SK-N-SH (cell line): ENCODE results near the gene GNB1L. TPM values are rescaled to one million over a fixed set of nuclear protein-coding genes. Genes with fewer than 3 reads are reported as not detected.
A peak's percentile ranks its signal among the peaks of the same experiment; 100 is the strongest.

Experiments used
- CTCF ChIA-PET: fragments of 300-600, 350-600 bp; formaldehyde crosslinking; extraction: SDS; loops from one replicate; lab custom pipeline; 2021; lab: Yijun Ruan, JAX
- POLR2A ChIA-PET: fragments of 350-600 bp; sonication (Branson Sonifier 250); formaldehyde crosslinking; extraction: SDS; loops from one replicate; lab custom pipeline; 2020; ENCODE audit warnings: antibody characterized with exemption, inconsistent platforms; lab: Yijun Ruan, JAX
- DNase-seq: peaks from one replicate; pipeline ENCODE4 v3.0.0; 2012
- H2AFZ ChIP-seq: fragments of 200-600 bp; sonication (generic); 2 replicates; pipeline ENCODE4 v1.8.1; 2016; ENCODE audit warnings: antibody characterized with exemption, mild to moderate bottlenecking, low read depth
- H3F3A ChIP-seq: fragments of 200-600 bp; sonication (generic); replicated peaks from 2 replicates; pipeline ENCODE3; 2016; ENCODE audit warnings: antibody characterized with exemption, mild to moderate bottlenecking; ENCODE audit not compliant: insufficient read depth
- H3K27ac ChIP-seq, 2 experiments: fragments of 200-500 bp in 1 of 2; fragments of 200-600 bp in 1 of 2; sonication (Bioruptor generic) in 1 of 2; sonication (generic), shearing (Covaris generic) in 1 of 2; 2 replicates each; pipeline versions ENCODE4 v1.5.1 to v1.6.1; 2014 to 2016; ENCODE audit warnings: low read depth in 2 of 2, inconsistent platforms in 1 of 2, low read length in 1 of 2, mild to moderate bottlenecking in 1 of 2, mixed read lengths in 1 of 2
- H3K27me3 ChIP-seq: fragments of 200-600 bp; sonication (generic), shearing (Covaris generic); 2 replicates; pipeline ENCODE4 v1.6.1; 2016; ENCODE audit warnings: mixed run types; ENCODE audit not compliant: insufficient read depth
- H3K36me3 ChIP-seq, 2 experiments: fragments of 200-500 bp in 1 of 2; fragments of 200-600 bp in 1 of 2; sonication (Bioruptor generic) in 1 of 2; sonication (generic) in 1 of 2; replicated peaks in 1 of 2; 2 replicates each; pipeline versions ENCODE3 to v1.5.1; 2014 to 2016; ENCODE audit warnings: low read length in 1 of 2, mild to moderate bottlenecking in 1 of 2; ENCODE audit not compliant: insufficient read depth in 2 of 2, control insufficient read depth in 1 of 2
- H3K4me1 ChIP-seq, 2 experiments: fragments of 200-500 bp in 1 of 2; fragments of 200-600 bp in 1 of 2; sonication (Bioruptor generic) in 1 of 2; sonication (generic), shearing (Covaris generic) in 1 of 2; 2 replicates each; pipeline versions ENCODE4 v1.5.1 to v1.6.1; 2014 to 2016; ENCODE audit warnings: low read depth in 1 of 2, low read length in 1 of 2, mixed run types in 1 of 2; ENCODE audit not compliant: insufficient read depth in 2 of 2, control insufficient read depth in 1 of 2
- H3K4me2 ChIP-seq: fragments of 200-600 bp; sonication (generic), shearing (Covaris generic); 2 replicates; pipeline ENCODE4 v1.6.1; 2017; ENCODE audit warnings: mixed run types
- H3K4me3 ChIP-seq, 2 experiments: fragments of 200-500 bp in 1 of 2; fragments of 200-600 bp in 1 of 2; sonication (Bioruptor generic) in 1 of 2; sonication (generic), shearing (Covaris generic) in 1 of 2; 2 replicates each; pipeline versions ENCODE4 v1.5.1 to v1.8.1; 2014 to 2016; ENCODE audit warnings: low read depth in 2 of 2, inconsistent platforms in 1 of 2, low read length in 1 of 2, mild to moderate bottlenecking in 1 of 2, mixed read lengths in 1 of 2, moderate library complexity in 1 of 2
- H3K79me2 ChIP-seq: fragments of 200-600 bp; sonication (generic); 2 replicates; pipeline ENCODE4 v1.8.1; 2017; ENCODE audit warnings: mild to moderate bottlenecking; ENCODE audit not compliant: insufficient read depth
- H3K9ac ChIP-seq: fragments of 200-600 bp; sonication (generic); 2 replicates; pipeline ENCODE4 v1.6.1; 2017; ENCODE audit warnings: mixed run types
- H3K9me2 ChIP-seq: fragments of 200-600 bp; sonication (generic); 2 replicates; pipeline ENCODE4 v1.6.1; 2017; ENCODE audit warnings: mixed run types
- H3K9me3 ChIP-seq: fragments of 200-600 bp; sonication (generic); 2 replicates; pipeline ENCODE4 v1.6.1; 2017; ENCODE audit warnings: mixed run types, mild to moderate bottlenecking, moderate library complexity
- H4K20me1 ChIP-seq: fragments of 200-600 bp; sonication (generic); 2 replicates; pipeline ENCODE4 v1.6.1; 2017; ENCODE audit warnings: mild to moderate bottlenecking, mixed run types; ENCODE audit not compliant: insufficient read depth
- CHD2 ChIP-seq: fragments of 150-350 bp; IDR thresholded peaks from 2 replicates; pipeline ENCODE4 v1.6.1; 2018; ENCODE audit warnings: low read length; ENCODE audit not compliant: partially characterized antibody
- ELF1 ChIP-seq: IDR thresholded peaks from 2 replicates; pipeline ENCODE4 v1.4.0; 2012
- EP300 ChIP-seq, 2 experiments: IDR thresholded peaks; 2 replicates each; pipeline versions ENCODE4 v1.4.0 to v1.6.1; 2012; ENCODE audit warnings: borderline replicate concordance in 1 of 2, low read depth in 1 of 2, low read length in 1 of 2
- FOXJ3 ChIP-seq: sonication (generic); formaldehyde crosslinking; IDR thresholded peaks from 2 replicates; pipeline ENCODE4 v1.5.1; 2020; ENCODE audit warnings: mild to moderate bottlenecking, missing genetic modification reagents
- GATA2 ChIP-seq: sonication (generic); formaldehyde crosslinking; IDR thresholded peaks from 2 replicates; pipeline ENCODE4 v1.5.0; 2020; ENCODE audit warnings: mild to moderate bottlenecking, missing genetic modification reagents
- IRF3 ChIP-seq: fragments of 150-350 bp; IDR thresholded peaks from 2 replicates; pipeline ENCODE4 v1.6.1; 2016; ENCODE audit warnings: mild to moderate bottlenecking, low read depth, low read length
- JUND ChIP-seq: IDR thresholded peaks from 2 replicates; pipeline ENCODE4 v1.4.0; 2012
- MAX ChIP-seq: IDR thresholded peaks from 2 replicates; pipeline ENCODE4 v1.4.0; 2012; ENCODE audit warnings: low read depth
- MEF2A ChIP-seq: IDR thresholded peaks from 2 replicates; pipeline ENCODE4 v1.4.0; 2012; ENCODE audit warnings: low read depth, borderline replicate concordance
- MXI1 ChIP-seq: IDR thresholded peaks from 2 replicates; pipeline ENCODE4 v1.6.1; 2012; ENCODE audit warnings: mild to moderate bottlenecking, low read depth, low read length, improper control_type of control experiment
- NFIC ChIP-seq: IDR thresholded peaks from 2 replicates; pipeline ENCODE4 v1.4.0; 2012; ENCODE audit warnings: borderline replicate concordance
- RAD21 ChIP-seq: IDR thresholded peaks from 2 replicates; pipeline ENCODE4 v1.6.1; 2012; ENCODE audit warnings: mild to moderate bottlenecking, low read length
- RCOR1 ChIP-seq: fragments of 150-350 bp; IDR thresholded peaks from 2 replicates; pipeline ENCODE4 v1.6.1; 2017; ENCODE audit warnings: antibody characterized with exemption, low read length
- RFX5 ChIP-seq: IDR thresholded peaks from 2 replicates; pipeline ENCODE4 v1.6.1; 2012; ENCODE audit warnings: mild to moderate bottlenecking, improper control_type of control experiment, low read length
- RXRA ChIP-seq: IDR thresholded peaks from 2 replicates; pipeline ENCODE4 v1.4.0; 2012; ENCODE audit warnings: low read depth, mild to moderate bottlenecking, borderline replicate concordance
- SIN3A ChIP-seq: IDR thresholded peaks from 2 replicates; pipeline ENCODE4 v1.6.1; 2012; ENCODE audit warnings: low read depth, mild to moderate bottlenecking, low read length, moderate library complexity, borderline replicate concordance
- TCF12 ChIP-seq: IDR thresholded peaks from 2 replicates; pipeline ENCODE4 v1.4.0; 2012
- TEAD4 ChIP-seq: IDR thresholded peaks from 2 replicates; pipeline ENCODE4 v1.4.0; 2012; ENCODE audit warnings: mild to moderate bottlenecking, borderline replicate concordance; ENCODE audit not compliant: insufficient read depth
- USF1 ChIP-seq: IDR thresholded peaks from 2 replicates; pipeline ENCODE4 v1.4.0; 2012; ENCODE audit warnings: low read depth, borderline replicate concordance
- USF2 ChIP-seq: fragments of 150-350 bp; IDR thresholded peaks from 2 replicates; pipeline ENCODE4 v1.6.1; 2017; ENCODE audit warnings: antibody characterized with exemption, low read length, low read depth, borderline replicate concordance
- YY1 ChIP-seq: IDR thresholded peaks from 2 replicates; pipeline ENCODE4 v1.4.0; 2012; ENCODE audit warnings: low read depth, mild to moderate bottlenecking
- ZBTB33 ChIP-seq: IDR thresholded peaks from 2 replicates; pipeline ENCODE4 v1.4.0; 2012; ENCODE audit warnings: low read depth, borderline replicate concordance
- WGBS: methylation state at CpG from one replicate; pipeline ENCODE4 v1.1.6; 2017; ENCODE audit warnings: low lambda C conversion rate; 5-methylcytosine and 5-hydroxymethylcytosine counted together
- polyA plus RNA-seq, 3 experiments: library from polyadenylated mRNA; depleted of rRNA; stranded (reverse); fragments of >200 nt; gene quantifications; 2 replicates each; pipeline ENCODE4 v1.2.3, GENCODE V29; 2012

GNB1L gene
- polyA plus RNA-seq, 1 of the 3 experiments (the other 2 are of a cell fraction), result 5.9 TPM

- H3K27ac ChIP-seq, result no peak overlapping the region
- no peaks in the 10 kb centered on the region for H4K20me1 ChIP-seq
- no peak overlapping the region for H3K9ac ChIP-seq
- no peaks in the 10 kb centered on the region for H3K27me3 ChIP-seq
- no peaks in the 10 kb centered on the region for H3K9me2 ChIP-seq
- H3K9me3 ChIP-seq, result no peaks in the 10 kb centered on the region
- no peak overlapping the region for H3K4me2 ChIP-seq
- no peak for DNase-seq
- no peak overlapping the region for H2AFZ ChIP-seq
- H3F3A ChIP-seq, result no peaks in the 10 kb centered on the region
- ChIA-PET POLR2A (no interaction called here), CTCF (interaction anchor here (0.8 to 1.4 kb wide), 2 partner anchors 42 to 93 kb away, joined by 3 read pairs; no protein-coding TSS in a partner anchor)
- TF ChIP-seq MXI1 (no peak), MEF2A (no peak), FOXJ3 (CRISPR knock-in tag) (no peak), RXRA (no peak), USF1 (no peak), ELF1 (no peak), ZBTB33 (no peak), RFX5 (no peak), RCOR1 (no peak), IRF3 (no peak), CHD2 (no peak)
- 87% methylated on average over 3 of the region's 9 CpGs for WGBS
- H3K4me1 ChIP-seq, result peaks cover 0 to 32% of the 10 kb centered on the region in 2 experiments; a peak in 1 of 4 replicates
- H3K36me3 ChIP-seq, result no peaks in the 10 kb centered on the region
- no peak overlapping the region for H3K4me3 ChIP-seq
- no peaks in the 10 kb centered on the region for H3K79me2 ChIP-seq
Observed at GRCh38 chr22:19823902-19824211, 30.8 kb downstream of the GNB1L start.

- WGBS, result 92% methylated on average over 6 of the region's 11 CpGs
- H3K27me3 ChIP-seq, result no peaks in the 10 kb centered on the region
- no peaks in the 10 kb centered on the region for H3F3A ChIP-seq
- H3K27ac ChIP-seq, result no peak overlapping the region
- CTCF ChIA-PET, result interaction anchor here (0.8 to 1.4 kb wide), 2 partner anchors 41 to 93 kb away, joined by 3 read pairs; no protein-coding TSS in a partner anchor
- no peaks in the 10 kb centered on the region for H4K20me1 ChIP-seq
- DNase-seq, result peak; percentile 27
- no peaks in the 10 kb centered on the region for H3K36me3 ChIP-seq
- no peak overlapping the region for H3K4me2 ChIP-seq
- H3K4me1 ChIP-seq, result peaks cover 0 to 32% of the 10 kb centered on the region in 2 experiments; a peak in 1 of 4 replicates
- no peaks in the 10 kb centered on the region for H3K9me3 ChIP-seq
- H3K79me2 ChIP-seq, result no peaks in the 10 kb centered on the region
- no peaks in the 10 kb centered on the region for H3K9me2 ChIP-seq
- H2AFZ ChIP-seq, result no peak overlapping the region
- no peak overlapping the region for H3K4me3 ChIP-seq
- POLR2A ChIA-PET, result no interaction called here
- no peak overlapping the region for H3K9ac ChIP-seq
- TF ChIP-seq FOXJ3 (CRISPR knock-in tag) (no peak), USF2 (no peak), YY1 (no peak), EP300 (IDR thresholded peaks at IDR 0.05; ENCODE audit: borderline replicate concordance in 1 of 2, low read depth in 1 of 2, low read length in 1 of 2) (no peak), TEAD4 (no peak), MAX (no peak), SIN3A (no peak), RXRA (no peak), IRF3 (no peak), ELF1 (no peak), RAD21 (no peak), GATA2 (no peak), TCF12 (no peak), JUND (no peak), RCOR1 (no peak), NFIC (no peak)
Observed at GRCh38 chr22:19823191-19823901, 31.3 kb downstream of the GNB1L start.
